ENCODE measurements around the gene ABCG4.

- no peak for TF ChIP-seq POLR2A (IDR thresholded peaks at IDR 0.05)
- TF ChIP-seq CTCF (IDR thresholded peaks at IDR 0.05): no peak
These were observed 44.1 kb downstream of the ABCG4 start for GRCh38 chr11:119193001-119193400.
